HG03135 (cell line): ENCODE results near the gene USP37.
"Not testable (repeated sequence)": the region's sequence is repeated elsewhere in the genome, so short reads cannot be mapped to it uniquely, and the experiment has no call there.

ENCODE experiments used
- ATAC-seq: cut with Tn5 transposase; IDR thresholded peaks from one replicate; pipeline ENCODE4 v1.9.1; 2021; ENCODE audit warnings: mild to moderate bottlenecking, moderate library complexity; ENCODE audit not compliant: unreplicated experiment

The USP37 gene

DNA sequence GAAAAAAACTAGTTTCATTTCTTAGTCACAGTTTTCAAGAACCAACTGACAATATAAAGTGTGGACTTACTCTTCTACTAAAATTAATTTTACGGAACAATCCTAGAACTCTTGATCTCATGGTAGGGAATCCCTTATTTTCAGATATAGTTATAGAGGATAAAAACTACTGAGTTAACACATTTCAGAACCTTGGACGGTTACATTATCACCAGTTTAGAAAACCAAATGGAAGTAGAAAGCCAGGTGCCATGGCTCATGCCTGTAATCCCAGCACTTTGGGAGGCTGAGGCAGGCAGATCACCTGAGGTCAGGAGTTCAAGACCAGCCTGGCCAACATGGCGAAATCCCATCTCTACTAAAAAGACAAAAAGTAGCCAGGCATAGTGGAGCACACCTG, 13.9 kb downstream of the USP37 start:
- ATAC-seq, result not testable (repeated sequence)

GRCh38 chr2:218547978-218548377, 20.2 kb downstream of the USP37 start:
- no peak for ATAC-seq

- ATAC-seq, result no peak
Observed at GRCh38 chr2:218547511-218547910, 20.6 kb downstream of the USP37 start.

- ATAC-seq, result no peak
Observed at GRCh38 chr2:218546012-218546411, 22.1 kb downstream of the USP37 start.

DNA sequence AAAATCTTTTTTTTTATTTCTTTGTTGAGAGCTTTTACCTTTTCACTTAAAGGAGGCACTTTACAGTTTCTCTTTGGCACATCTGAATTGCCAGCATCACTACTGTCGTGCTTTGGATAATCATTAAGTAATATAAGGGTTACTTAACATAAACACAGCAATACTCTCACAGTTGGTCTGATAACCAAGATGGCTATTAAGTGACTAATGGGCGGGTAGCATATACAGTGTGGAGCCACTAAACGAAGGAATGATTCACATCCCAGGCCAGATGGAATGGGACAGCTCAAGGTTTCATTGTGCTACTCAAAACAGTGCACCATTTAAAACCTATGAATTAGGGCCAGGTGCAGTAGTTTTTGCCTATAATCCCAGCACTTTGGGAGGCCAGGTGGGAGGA, 28.1 kb downstream of the USP37 start:
- ATAC-seq, result no peak

GRCh38 chr2:218536804-218537494, 31.2 kb downstream of the USP37 start:
- no peak for ATAC-seq

GRCh38 chr2:218529990-218530389, 38.2 kb downstream of the USP37 start:
- no peak for ATAC-seq

- ATAC-seq, result not testable (repeated sequence)
Observed at GRCh38 chr2:218528409-218528808, 39.7 kb downstream of the USP37 start.

- no peak for ATAC-seq
Observed at GRCh38 chr2:218523651-218524050, 44.5 kb downstream of the USP37 start.

- ATAC-seq, result no peak
Observed at GRCh38 chr2:218518876-218519275, 49.3 kb downstream of the USP37 start.

DNA sequence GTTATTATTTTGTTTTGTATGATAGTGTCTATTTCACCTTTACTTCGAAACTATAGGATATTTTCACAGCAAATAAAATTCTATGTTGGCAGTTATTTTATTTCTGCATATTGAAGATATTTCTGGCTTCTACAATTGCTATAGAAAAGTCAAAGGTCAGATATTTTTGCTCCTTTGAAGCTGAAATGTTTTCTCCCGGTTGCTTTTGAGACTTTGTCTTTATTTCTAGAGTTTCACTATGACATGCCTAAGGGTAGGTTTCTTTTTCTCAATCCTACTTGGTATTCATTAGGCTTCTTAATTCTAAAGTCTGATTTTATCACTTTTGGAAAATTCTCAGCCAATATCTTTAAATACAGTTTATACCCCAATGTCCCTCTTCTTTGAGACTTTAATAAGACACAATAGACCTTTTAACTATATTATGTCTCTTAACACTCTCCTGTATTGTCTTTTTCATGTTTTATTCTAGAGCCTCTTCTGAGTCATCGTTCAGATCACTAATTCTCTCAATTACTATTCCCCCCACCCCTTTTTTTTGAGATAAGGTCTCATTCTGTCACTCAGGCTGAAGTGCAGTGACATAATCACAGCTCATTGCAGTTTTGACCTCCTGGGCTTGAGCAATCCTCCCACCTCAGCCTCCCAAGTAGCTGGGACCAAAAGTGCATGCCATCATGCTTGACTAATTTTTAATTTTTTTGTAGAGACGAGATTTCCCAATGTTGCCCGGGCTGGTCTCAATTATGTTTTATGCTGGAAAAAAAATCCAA, 50.5 kb downstream of the USP37 start:
- ATAC-seq, result peak; percentile 54

- no peak for ATAC-seq
Observed at GRCh38 chr2:218516614-218517013, 51.5 kb downstream of the USP37 start.

- no peak for ATAC-seq
Observed at GRCh38 chr2:218513676-218514075, 54.5 kb downstream of the USP37 start.

DNA sequence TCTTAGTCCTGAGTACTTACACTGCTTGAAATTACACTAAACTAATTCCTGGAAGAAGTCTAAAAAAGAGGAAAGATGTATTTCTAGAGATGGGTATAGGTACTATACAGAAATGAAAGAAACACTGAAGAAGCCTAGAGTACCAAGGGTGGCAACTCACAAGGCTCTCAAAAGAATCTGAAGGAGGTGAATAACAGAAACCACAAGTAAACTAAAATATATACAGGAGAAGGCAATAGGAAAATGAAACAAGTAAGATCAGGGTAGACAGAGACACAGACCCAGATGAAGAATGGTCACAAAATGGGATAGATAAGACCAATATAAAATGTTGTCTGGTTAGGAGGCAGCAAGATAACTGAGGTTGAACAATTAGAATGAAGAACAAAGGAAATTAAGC, 59.9 kb downstream of the USP37 start:
- no peak for ATAC-seq

GRCh38 chr2:218505754-218506371, 62.3 kb downstream of the USP37 start:
- no peak for ATAC-seq

DNA sequence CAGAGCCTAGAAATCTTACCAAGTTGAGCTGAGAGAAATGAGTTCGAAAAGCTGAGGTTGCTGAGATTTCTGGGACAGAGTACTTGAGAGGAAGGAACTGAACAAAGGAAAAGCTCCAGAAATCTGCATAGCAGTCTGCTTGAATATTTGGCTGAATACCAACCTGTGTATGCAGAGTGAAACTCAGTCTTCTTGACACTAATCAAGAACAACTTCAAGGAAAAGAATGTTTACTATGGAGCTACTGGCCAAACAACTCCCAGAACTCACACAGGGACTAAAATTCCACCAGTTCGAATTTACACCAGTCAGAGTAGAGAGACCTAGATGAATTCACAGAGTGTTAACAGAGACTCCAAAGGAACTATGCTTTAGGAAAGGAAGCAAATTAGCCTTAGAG, 66.5 kb downstream of the USP37 start:
- ATAC-seq, result no peak

GRCh38 chr2:218500501-218501060, 67.6 kb downstream of the USP37 start:
- no peak for ATAC-seq

DNA sequence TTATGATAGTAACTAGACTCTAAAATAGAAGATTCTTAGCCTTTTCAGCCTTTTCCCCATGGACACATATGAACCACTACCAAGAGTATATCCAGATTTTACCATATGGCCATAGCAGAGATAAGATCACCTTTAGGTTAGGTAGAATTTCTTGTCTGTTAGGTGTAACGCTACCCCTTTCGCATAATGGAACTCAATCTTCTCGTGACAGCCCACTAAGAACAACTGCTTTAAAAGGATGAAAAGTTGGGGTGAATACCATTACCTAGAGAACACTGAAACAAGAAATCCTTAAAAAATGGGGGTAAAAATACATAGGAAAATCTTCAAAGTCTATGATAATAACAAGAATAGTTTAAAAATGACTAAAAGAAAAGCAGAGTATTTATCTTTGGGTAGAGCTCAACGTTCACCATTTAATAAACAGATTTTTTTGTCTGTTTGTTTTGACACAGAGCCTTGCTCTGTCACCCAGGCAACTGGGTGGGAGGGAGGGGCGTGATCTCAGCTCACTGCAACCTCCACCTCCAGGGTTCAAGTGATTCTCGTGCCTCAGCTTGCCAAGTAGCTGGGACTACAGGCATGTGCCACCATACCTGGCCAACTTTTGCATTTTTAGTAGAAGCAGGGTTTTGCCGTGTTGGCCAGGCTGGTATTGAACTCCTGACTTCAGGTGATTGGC, 82.0 kb downstream of the USP37 start:
- ATAC-seq, result no peak

DNA sequence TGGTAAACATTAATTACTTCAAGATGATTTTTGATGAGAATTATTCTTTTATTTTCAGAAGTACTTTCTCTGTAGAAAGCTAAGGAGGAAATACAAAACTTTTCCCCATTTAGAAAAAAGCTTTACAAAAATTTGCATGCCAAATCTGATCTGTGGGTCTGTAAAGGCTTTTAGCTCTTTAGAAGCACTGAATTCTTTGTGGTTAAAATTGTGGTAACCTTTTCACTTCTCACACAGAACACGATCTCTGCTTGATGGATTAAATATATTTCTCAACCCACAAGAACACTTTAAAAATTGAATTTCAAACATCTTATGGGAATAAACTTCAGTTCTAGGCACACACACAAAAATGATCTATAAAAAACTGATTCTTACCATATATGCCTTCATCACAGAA, 85.5 kb downstream of the USP37 start:
- ATAC-seq, result no peak

- ATAC-seq, result no peak
Observed at GRCh38 chr2:218479595-218479994, 88.6 kb downstream of the USP37 start.

- no peak for ATAC-seq
Observed at GRCh38 chr2:218478544-218478943, 89.6 kb downstream of the USP37 start.
